Fibroblast of the aortic adventitia (primary cell): Measurements from ENCODE around the gene LENG8. TPM values are rescaled to one million over a fixed set of nuclear protein-coding genes. Genes with fewer than 3 reads are reported as not detected.

Experiments
- DNase-seq: peaks from one replicate; pipeline ENCODE4 v3.0.0-alpha.2; 2010; ENCODE audit warnings: low read depth
- H3K4me3 ChIP-seq: 2 replicates; pipeline ENCODE4 v1.5.1; 2011; ENCODE audit warnings: low read depth, mild to moderate bottlenecking, control low read depth, low read length, moderate library complexity
- total RNA-seq: library from RNA; depleted of rRNA; stranded (reverse); fragments of >200 nt; gene quantifications from 2 replicates; pipeline ENCODE4 v1.2.3, GENCODE V29; 2012; ENCODE audit warnings: low replicate concordance
- TF ChIP-seq, protein P1 (sequence below): IDR thresholded peaks from 2 replicates; pipeline ENCODE4 v1.5.1; 2011; ENCODE audit warnings: mild to moderate bottlenecking, low read length, control low read depth, inconsistent platforms; ENCODE audit not compliant: insufficient read depth

Gene LENG8
- 21.7 and 41.7 TPM in 2 replicates for total RNA-seq

DNA sequence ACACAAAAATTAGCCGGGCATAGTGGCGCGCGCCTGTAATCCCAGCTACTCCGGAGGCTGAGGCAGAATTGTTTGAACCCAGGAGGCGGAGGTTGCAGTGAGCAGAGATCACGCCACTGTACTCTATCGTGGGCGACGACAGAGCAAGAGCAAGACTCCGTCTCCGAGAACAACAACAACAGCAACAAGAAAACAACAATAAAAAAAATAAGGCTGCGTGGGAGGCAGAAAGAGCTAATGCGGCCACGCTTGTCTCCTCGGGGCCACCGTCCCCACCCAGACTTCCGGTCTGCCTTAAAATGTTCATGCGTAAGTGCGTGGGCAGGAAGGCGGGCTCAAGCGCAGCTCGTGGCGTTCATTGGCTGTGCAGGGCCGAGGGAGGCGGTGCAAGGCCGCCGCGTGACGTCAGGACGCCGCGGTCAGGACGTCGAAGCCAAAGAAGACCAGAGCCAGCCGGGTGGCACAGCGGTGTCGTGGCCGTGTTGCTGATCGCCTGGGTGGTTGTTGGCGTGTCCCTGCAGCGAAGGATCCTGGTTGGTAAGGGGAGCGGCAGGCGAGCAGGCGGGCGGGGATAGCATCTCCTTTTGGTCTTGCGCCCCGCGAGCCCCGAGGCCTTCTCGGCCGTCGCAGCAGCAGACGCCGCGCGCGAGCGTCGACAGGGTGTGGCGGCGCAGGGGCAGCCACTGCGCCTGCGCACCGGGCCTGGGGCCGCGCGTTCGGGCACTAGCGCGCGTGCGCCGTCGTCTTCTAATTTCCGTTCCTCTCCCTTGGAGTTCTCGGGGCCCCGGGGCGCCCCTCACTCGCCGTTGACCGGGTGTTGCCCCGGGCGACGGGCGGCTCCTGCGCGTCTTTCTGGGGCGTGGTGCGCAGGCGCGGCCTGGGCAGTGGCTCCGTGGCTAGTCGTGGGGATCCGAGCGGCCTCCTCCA, at the start of gene LENG8:
LENG8 (plus strand) TSS at position 426 of the 927 bp plus-strand sequence. CDS start 2,146 bp downstream, outside the sequence.
- TF ChIP-seq, protein P1, sequence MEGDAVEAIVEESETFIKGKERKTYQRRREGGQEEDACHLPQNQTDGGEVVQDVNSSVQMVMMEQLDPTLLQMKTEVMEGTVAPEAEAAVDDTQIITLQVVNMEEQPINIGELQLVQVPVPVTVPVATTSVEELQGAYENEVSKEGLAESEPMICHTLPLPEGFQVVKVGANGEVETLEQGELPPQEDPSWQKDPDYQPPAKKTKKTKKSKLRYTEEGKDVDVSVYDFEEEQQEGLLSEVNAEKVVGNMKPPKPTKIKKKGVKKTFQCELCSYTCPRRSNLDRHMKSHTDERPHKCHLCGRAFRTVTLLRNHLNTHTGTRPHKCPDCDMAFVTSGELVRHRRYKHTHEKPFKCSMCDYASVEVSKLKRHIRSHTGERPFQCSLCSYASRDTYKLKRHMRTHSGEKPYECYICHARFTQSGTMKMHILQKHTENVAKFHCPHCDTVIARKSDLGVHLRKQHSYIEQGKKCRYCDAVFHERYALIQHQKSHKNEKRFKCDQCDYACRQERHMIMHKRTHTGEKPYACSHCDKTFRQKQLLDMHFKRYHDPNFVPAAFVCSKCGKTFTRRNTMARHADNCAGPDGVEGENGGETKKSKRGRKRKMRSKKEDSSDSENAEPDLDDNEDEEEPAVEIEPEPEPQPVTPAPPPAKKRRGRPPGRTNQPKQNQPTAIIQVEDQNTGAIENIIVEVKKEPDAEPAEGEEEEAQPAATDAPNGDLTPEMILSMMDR: no peak
- peak within 1 kb of the TSS; percentile 98 for H3K4me3 ChIP-seq
- peak; percentile 99 for DNase-seq

- TF ChIP-seq, protein P1: no peak
- no peak for DNase-seq
- no peak overlapping the region for H3K4me3 ChIP-seq
Measured at GRCh38 chr19:54400913-54401312, 48.1 kb upstream of the LENG8 start.

DNA sequence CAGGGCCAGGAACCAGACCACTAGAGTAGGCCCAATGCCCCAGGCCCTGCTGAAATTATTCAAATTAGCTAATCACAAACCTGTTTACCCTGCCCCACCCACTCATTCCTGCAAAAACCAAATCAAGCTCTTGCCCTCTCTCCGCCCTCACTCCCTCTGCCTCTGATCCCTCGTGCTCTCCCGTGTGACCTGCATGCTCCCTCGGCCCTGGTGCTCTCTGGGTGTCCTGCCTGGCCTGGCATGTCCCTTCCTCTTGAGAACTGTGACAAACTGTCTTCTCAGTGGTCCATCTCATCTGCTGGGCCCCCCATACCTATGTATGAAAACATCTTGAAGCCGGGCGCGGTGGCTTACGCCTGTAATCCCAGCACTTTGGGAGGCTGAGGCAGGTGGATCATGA, 45.9 kb upstream of the LENG8 start:
- no peak for DNase-seq
- TF ChIP-seq, protein P1: no peak
- no peak overlapping the region for H3K4me3 ChIP-seq

DNA sequence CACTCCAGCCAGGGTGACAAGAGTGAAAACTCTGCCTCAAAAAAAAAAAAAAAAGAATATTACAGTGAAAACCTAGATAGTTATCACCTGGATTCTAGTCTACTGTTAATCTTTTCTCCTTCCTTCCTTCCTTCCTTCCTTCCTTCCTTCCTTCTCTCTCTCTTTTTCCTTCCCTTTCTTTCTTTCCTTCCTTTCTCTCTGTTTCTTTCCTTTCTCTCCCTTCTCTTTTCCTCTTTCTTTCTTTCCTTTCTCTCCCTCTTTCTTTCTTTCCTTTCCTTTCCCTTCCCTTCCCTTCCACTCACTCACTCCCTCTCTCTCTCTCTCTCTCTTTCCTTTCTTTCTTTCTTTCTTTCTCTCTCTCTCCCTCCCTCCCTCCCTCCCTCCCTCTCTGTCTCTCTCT, 43.4 kb upstream of the LENG8 start:
- no peak for DNase-seq
- H3K4me3 ChIP-seq: no peak overlapping the region
- TF ChIP-seq, protein P1: no peak

GRCh38 chr19:54407780-54408179, 41.2 kb upstream of the LENG8 start:
- TF ChIP-seq, protein P1: no peak
- DNase-seq: no peak
- no peak overlapping the region for H3K4me3 ChIP-seq

DNA sequence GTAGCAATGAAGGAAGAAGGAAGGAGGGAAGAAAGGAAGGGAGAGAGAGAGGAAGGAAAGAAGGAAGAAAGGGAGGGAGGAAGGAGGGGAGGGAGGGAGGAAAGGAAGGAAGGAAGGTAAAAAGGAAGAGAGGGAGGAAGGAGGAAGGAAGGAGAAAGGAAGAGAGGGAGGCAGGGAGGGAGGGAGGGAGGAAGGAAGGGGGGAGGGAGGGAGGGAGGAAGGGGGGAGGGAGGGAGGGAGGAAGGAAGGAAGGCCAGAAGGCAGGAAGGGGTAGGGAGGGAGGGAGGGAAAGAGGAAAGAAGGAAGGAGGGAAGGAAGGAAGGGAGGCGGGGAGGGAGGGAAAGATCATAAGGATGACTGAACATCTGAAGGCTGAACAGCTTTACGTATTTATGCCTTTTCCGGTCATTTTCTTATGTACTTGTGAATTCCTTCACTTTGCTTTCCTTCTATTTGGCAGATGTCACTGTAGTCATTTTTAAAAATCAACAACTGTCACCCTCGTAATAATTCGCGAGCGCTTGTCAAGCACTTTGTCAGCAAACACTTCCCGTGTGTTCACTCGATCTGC, 40.5 kb upstream of the LENG8 start:
- no peak for DNase-seq
- TF ChIP-seq, protein P1: no peak

More for the DNA sequence above, 40.5 kb upstream of the LENG8 start:
- no peak overlapping the region for H3K4me3 ChIP-seq
